HFF-Myc (cell line): ENCODE results near the gene ZNRD2.
A peak's percentile ranks its signal among the peaks of the same experiment; 100 is the strongest.

ENCODE experiments used
- DNase-seq: peaks from one replicate; pipeline ENCODE4 v3.0.0-alpha.2; 2011; ENCODE audit warnings: low read depth; ENCODE audit errors: extremely low read depth
- H3K4me3 ChIP-seq: replicated peaks from 2 replicates; pipeline ENCODE4 v1.5.1; 2011; ENCODE audit warnings: low read depth, mild to moderate bottlenecking, control low read depth, low read length
- TF ChIP-seq, protein P1 (sequence below): IDR thresholded peaks from 2 replicates; pipeline ENCODE4 v1.5.1; 2012; ENCODE audit warnings: mild to moderate bottlenecking, low read depth, low read length, control low read depth; ENCODE audit errors: missing control alignments

Gene ZNRD2

DNA sequence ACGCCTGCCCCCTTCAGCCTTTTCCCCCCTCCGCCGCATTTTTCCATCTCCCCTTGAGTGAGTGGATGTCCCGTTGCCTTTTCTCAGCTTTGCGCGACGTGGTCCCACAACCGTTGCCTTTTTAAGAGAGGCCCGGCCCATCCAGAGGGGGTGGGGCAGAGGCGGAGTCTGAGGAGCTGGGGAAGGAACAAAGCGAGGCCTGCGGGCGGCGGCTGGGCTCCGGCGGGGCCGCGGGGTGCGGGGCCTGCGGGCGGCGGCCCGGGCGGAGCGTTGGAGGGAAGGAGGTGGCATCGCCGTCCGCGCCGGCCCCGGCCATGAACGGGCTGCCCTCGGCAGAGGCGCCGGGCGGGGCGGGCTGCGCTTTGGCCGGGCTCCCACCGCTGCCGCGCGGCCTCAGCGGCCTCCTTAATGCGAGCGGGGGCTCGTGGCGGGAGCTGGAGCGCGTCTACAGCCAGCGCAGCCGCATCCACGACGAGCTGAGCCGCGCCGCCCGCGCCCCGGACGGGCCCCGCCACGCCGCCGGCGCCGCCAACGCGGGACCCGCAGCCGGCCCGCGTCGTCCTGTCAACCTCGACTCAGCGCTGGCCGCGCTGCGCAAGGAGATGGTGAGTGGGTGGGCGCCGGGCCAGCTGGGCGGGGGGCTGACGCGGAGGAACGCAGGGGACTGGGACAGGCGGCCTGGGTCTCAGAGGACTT, 2.2 kb downstream of the ZNRD2 start, which contains the start of gene FAM89B:
FAM89B (plus strand) TSS at position 183 of the 696 bp plus-strand sequence; CDS start at position 315, 132 bp downstream.
- TF ChIP-seq, protein P1, sequence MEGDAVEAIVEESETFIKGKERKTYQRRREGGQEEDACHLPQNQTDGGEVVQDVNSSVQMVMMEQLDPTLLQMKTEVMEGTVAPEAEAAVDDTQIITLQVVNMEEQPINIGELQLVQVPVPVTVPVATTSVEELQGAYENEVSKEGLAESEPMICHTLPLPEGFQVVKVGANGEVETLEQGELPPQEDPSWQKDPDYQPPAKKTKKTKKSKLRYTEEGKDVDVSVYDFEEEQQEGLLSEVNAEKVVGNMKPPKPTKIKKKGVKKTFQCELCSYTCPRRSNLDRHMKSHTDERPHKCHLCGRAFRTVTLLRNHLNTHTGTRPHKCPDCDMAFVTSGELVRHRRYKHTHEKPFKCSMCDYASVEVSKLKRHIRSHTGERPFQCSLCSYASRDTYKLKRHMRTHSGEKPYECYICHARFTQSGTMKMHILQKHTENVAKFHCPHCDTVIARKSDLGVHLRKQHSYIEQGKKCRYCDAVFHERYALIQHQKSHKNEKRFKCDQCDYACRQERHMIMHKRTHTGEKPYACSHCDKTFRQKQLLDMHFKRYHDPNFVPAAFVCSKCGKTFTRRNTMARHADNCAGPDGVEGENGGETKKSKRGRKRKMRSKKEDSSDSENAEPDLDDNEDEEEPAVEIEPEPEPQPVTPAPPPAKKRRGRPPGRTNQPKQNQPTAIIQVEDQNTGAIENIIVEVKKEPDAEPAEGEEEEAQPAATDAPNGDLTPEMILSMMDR = no peak
- no peak for DNase-seq
- H3K4me3 ChIP-seq = peak within 1 kb of the TSS; percentile 85

GRCh38 chr11:65573391-65574079, 3.3 kb downstream of the ZNRD2 start:
- peak overlapping the region; percentile 85 for H3K4me3 ChIP-seq
- DNase-seq = no peak
- TF ChIP-seq, protein P1 = no peak

DNA sequence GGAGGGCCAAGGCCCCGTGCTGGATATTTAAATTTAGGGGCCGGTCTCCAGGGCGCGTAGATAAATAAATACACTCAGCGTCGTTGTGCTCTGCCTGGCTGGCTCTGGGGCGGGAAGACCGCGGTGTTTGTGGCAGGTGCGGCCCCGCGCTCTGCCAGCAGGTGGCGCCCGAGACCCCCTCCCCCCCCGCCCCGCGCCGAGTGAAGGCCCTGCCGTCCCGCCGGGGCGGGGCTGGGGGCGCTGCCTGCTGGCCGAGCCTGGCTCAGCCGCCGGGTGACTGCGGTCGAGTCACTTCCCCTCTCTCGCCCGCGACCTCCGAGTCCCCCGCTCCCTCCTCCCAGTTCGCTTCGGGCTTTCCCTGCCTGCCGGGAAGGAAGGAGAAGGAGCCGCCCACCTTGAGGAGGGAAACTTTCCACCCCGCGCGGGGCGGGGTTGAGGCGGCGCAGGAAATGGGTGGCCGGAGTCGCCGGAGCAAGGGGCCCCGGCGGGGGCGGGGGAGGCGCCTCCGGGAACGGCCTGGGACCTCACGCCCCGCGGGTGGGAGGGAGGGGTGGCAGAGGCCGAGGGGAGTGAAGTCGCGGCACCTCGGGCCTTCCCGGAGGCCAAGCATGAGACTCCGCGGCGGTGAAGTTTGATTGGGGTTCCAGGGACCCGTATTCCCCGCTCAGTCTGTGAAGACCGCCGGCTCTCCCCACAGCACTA, 4.0 kb downstream of the ZNRD2 start:
- H3K4me3 ChIP-seq = peak overlapping the region; percentile 85
- TF ChIP-seq, protein P1 = peak; percentile 47
- peak; percentile 79 for DNase-seq

- TF ChIP-seq, protein P1 = no peak
- no peak for DNase-seq
- H3K4me3 ChIP-seq = peak overlapping the region; percentile 56
Measured at GRCh38 chr11:65574811-65575567, 4.7 kb downstream of the ZNRD2 start.

- no peak for DNase-seq
- TF ChIP-seq, protein P1 = no peak
- H3K4me3 ChIP-seq = peak within 1 kb of the TSS; percentile 56
Measured at GRCh38 chr11:65575568-65576231, 5.4 kb downstream of the ZNRD2 start, which contains the start of gene EHBP1L1. Gene EHBP1L1, plus strand, starts transcription at chr11:65576053. Its CDS starts 250 bp downstream, at chr11:65576303.
